IPS-NIHi7 (cell line): ENCODE measurements around the gene CUX1.
"Not testable (repeated sequence)": the region's sequence is repeated elsewhere in the genome, so short reads cannot be mapped to it uniquely, and the experiment has no call there.

Experiments used
- DNase-seq: peaks from one replicate; pipeline ENCODE4 v3.0.0; 2012; ENCODE audit warnings: mixed read lengths; ENCODE audit errors: extremely low spot score

The CUX1 gene

GRCh38 chr7:102305414-102306268, 488.2 kb downstream of the CUX1 start:
- no peak for DNase-seq

- peak; percentile 61 for DNase-seq
Measured at GRCh38 chr7:102306916-102307677, 489.7 kb downstream of the CUX1 start.

GRCh38 chr7:102310414-102310815, 493.0 kb downstream of the CUX1 start:
- no peak for DNase-seq

- DNase-seq, result no peak
Measured at GRCh38 chr7:102312317-102312716, 494.9 kb downstream of the CUX1 start.

GRCh38 chr7:102313997-102314780, 496.8 kb downstream of the CUX1 start:
- DNase-seq, result peak; percentile 5

- peak; percentile 56 for DNase-seq
Measured at GRCh38 chr7:102317231-102318059, 500.0 kb downstream of the CUX1 start.

- DNase-seq, result no peak
Measured at GRCh38 chr7:102318482-102318971, 501.1 kb downstream of the CUX1 start.

- no peak for DNase-seq
Measured at GRCh38 chr7:102319671-102320070, 502.2 kb downstream of the CUX1 start.

- no peak for DNase-seq
Measured at GRCh38 chr7:102320181-102320580, 502.8 kb downstream of the CUX1 start.

- DNase-seq, result no peak
Measured at GRCh38 chr7:102320601-102321350, 503.4 kb downstream of the CUX1 start.

- peak; percentile 84 for DNase-seq
Measured at GRCh38 chr7:102321351-102322201, 504.1 kb downstream of the CUX1 start.

GRCh38 chr7:102322202-102322715, 504.8 kb downstream of the CUX1 start:
- no peak for DNase-seq

GRCh38 chr7:102323914-102324195, 506.4 kb downstream of the CUX1 start:
- peak; percentile 1 for DNase-seq

GRCh38 chr7:102325106-102325505, 507.7 kb downstream of the CUX1 start:
- DNase-seq, result peak; percentile 3

- peak; percentile 2 for DNase-seq
Measured at GRCh38 chr7:102326157-102326889, 508.9 kb downstream of the CUX1 start.

- DNase-seq, result not testable (repeated sequence)
Measured at GRCh38 chr7:102327183-102327582, 509.8 kb downstream of the CUX1 start.

GRCh38 chr7:102328863-102329262, 511.4 kb downstream of the CUX1 start:
- DNase-seq, result not testable (repeated sequence)

GRCh38 chr7:102329366-102329765, 511.9 kb downstream of the CUX1 start:
- not testable (repeated sequence) for DNase-seq
